Keratinocyte (primary cell): Measurements from ENCODE around the gene SMARCA2. TPM values are rescaled to one million over a fixed set of nuclear protein-coding genes. Genes with fewer than 3 reads are reported as not detected.

Source experiments
- DNase-seq: peaks from one replicate; pipeline ENCODE4 v3.0.0-alpha.2; 2011; ENCODE audit warnings: low read depth, missing footprints, low spot score
- FAIRE-seq: peaks from 2 replicates; lab custom pipeline; 2011; peaks lifted over from hg19 to GRCh38; lab: Jason Lieb, UNC
- H2AFZ ChIP-seq: 2 replicates; pipeline ENCODE4 v1.6.0; 2012; ENCODE audit warnings: low read length, control low read depth, inconsistent platforms; ENCODE audit not compliant: control insufficient read depth
- H3K27ac ChIP-seq: 2 replicates; pipeline ENCODE4 v1.5.1; 2011; ENCODE audit warnings: low read length; ENCODE audit not compliant: control insufficient read depth, insufficient read depth
- H3K27me3 ChIP-seq: 3 replicates; pipeline ENCODE4 v1.6.0; 2011; ENCODE audit warnings: low read length; ENCODE audit not compliant: control insufficient read depth, insufficient read depth; ENCODE audit errors: extremely low read depth
- H3K36me3 ChIP-seq, 2 experiments: 2 replicates in 1 of 2; 3 replicates in 1 of 2; pipeline ENCODE4 v1.5.1; 2011; ENCODE audit warnings: low read length in 2 of 2, mild to moderate bottlenecking in 1 of 2; ENCODE audit not compliant: control insufficient read depth in 2 of 2, insufficient read depth in 2 of 2; ENCODE audit errors: extremely low read depth in 1 of 2
- H3K4me1 ChIP-seq: 3 replicates; pipeline ENCODE4 v1.5.1; 2011; ENCODE audit warnings: low read length; ENCODE audit not compliant: control insufficient read depth, insufficient read depth; ENCODE audit errors: extremely low read depth
- H3K4me2 ChIP-seq: 3 replicates; pipeline ENCODE4 v1.6.0; 2011; ENCODE audit warnings: low read depth, low read length; ENCODE audit not compliant: control insufficient read depth, insufficient read depth; ENCODE audit errors: extremely low read depth
- H3K4me3 ChIP-seq, 3 experiments: fragments of 200-600 bp in 1 of 3; sonication (generic) in 1 of 3; 2 replicates in 2 of 3; 3 replicates in 1 of 3; pipeline ENCODE4 v1.5.1; 2011 to 2016; ENCODE audit warnings: low read length in 3 of 3, mild to moderate bottlenecking in 3 of 3, control low read depth in 2 of 3, inconsistent platforms in 1 of 3, low read depth in 1 of 3, mixed read lengths in 1 of 3, mixed run types in 1 of 3, moderate library complexity in 1 of 3; ENCODE audit not compliant: control insufficient read depth in 2 of 3, insufficient read depth in 2 of 3; ENCODE audit errors: extremely low read depth in 1 of 3
- H3K79me2 ChIP-seq: 2 replicates; pipeline ENCODE4 v1.6.0; 2012; ENCODE audit warnings: low read length; ENCODE audit not compliant: control insufficient read depth, insufficient read depth
- H3K9ac ChIP-seq: 3 replicates; pipeline ENCODE4 v1.6.0; 2011; ENCODE audit warnings: low read length; ENCODE audit not compliant: control insufficient read depth, insufficient read depth; ENCODE audit errors: extremely low read depth
- H3K9me1 ChIP-seq: 3 replicates; pipeline ENCODE4 v1.6.0; 2011; ENCODE audit warnings: low read length; ENCODE audit not compliant: control insufficient read depth, insufficient read depth; ENCODE audit errors: extremely low read depth
- H3K9me3 ChIP-seq: 2 replicates; pipeline ENCODE4 v1.5.1; 2012; ENCODE audit warnings: low read depth, low read length; ENCODE audit not compliant: control insufficient read depth
- H4K20me1 ChIP-seq: 3 replicates; pipeline ENCODE4 v1.6.0; 2011; ENCODE audit warnings: low read length; ENCODE audit not compliant: control insufficient read depth, insufficient read depth; ENCODE audit errors: extremely low read depth
- CTCF ChIP-seq, 3 experiments: IDR thresholded peaks in 1 of 3; conservative IDR thresholded peaks in 1 of 3; optimal IDR thresholded peaks in 1 of 3; 2 replicates in 2 of 3; 3 replicates in 1 of 3; pipeline versions ENCODE3 to v1.5.1; 2011; ENCODE audit warnings: low read length in 3 of 3, mild to moderate bottlenecking in 3 of 3, moderate library complexity in 2 of 3, control low read depth in 1 of 3, inconsistent platforms in 1 of 3; ENCODE audit not compliant: insufficient read depth in 2 of 3; ENCODE audit errors: extremely low read depth in 1 of 3
- EZH2 ChIP-seq: IDR thresholded peaks from one replicate; pipeline ENCODE4 v1.6.1; 2012; ENCODE audit warnings: inconsistent platforms, mild to moderate bottlenecking, low read length, moderate library complexity
- dilution Hi-C: fragments of 300-500 bp; cut with MboI; formaldehyde crosslinking; loops from one replicate; pipeline ENCODE4 v1.7.0; 2020; ENCODE audit warnings: low sequenced_read_pairs; ENCODE audit not compliant: extremely low pct_ligation_motif_present
- polyA plus RNA-seq, 5 experiments: library from polyadenylated mRNA; depleted of rRNA in 3 of 5; stranded (reverse) in 3 of 5; stranded (forward) in 1 of 5; unstranded in 1 of 5; fragments of >200 nt; gene quantifications; 1 replicate in 1 of 5; 2 replicates in 3 of 5; 3 replicates in 1 of 5; pipeline versions ENCODE4 v1.2.1 to v1.2.3, GENCODE V29; 2011 to 2012; ENCODE audit warnings: missing spikeins in 2 of 5, low read depth in 1 of 5, low replicate concordance in 1 of 5

Gene SMARCA2
- polyA plus RNA-seq, 1 donor (not counting 4 experiments of a cell fraction or from before 2014, with no cell fraction given), result 39.0 TPM

- Histone ChIP-seq H3K4me2 (no peak overlapping the region), H3K27me3 (no peaks in the 10 kb centered on the region), H3K4me3 (no peak overlapping the region), H2AFZ (no peak overlapping the region), H3K4me1 (peaks cover 7% of the 10 kb centered on the region), H3K9ac (no peak overlapping the region), H3K36me3 (no peaks in the 10 kb centered on the region), H3K79me2 (no peaks in the 10 kb centered on the region), H4K20me1 (no peaks in the 10 kb centered on the region), H3K9me1 (no peaks in the 10 kb centered on the region), H3K27ac (no peak overlapping the region), H3K9me3 (no peaks in the 10 kb centered on the region)
- no peak for TF ChIP-seq EZH2
- TF ChIP-seq CTCF (optimal IDR thresholded peaks at IDR 0.05 in 1 of 3, IDR thresholded peaks at IDR 0.05 in 1 of 3, conservative IDR thresholded peaks at IDR 0.05 in 1 of 3; ENCODE audit: extremely low read depth in 1 of 3, insufficient read depth in 2 of 3, low read length in 3 of 3), result no peak
- dilution Hi-C loops, result no loop called here
- no peak for FAIRE-seq
- DNase-seq, result no peak
Observed at GRCh38 chr9:1980387-1980786, 34.8 kb upstream of the SMARCA2 start.

- Histone ChIP-seq H3K4me3 (no peak overlapping the region), H3K9me1 (no peaks in the 10 kb centered on the region), H3K27me3 (no peaks in the 10 kb centered on the region), H3K36me3 (no peaks in the 10 kb centered on the region), H3K9ac (no peak overlapping the region), H4K20me1 (no peaks in the 10 kb centered on the region), H3K9me3 (no peaks in the 10 kb centered on the region), H3K4me1 (peaks cover 7% of the 10 kb centered on the region), H2AFZ (no peak overlapping the region), H3K27ac (no peak overlapping the region), H3K79me2 (no peaks in the 10 kb centered on the region), H3K4me2 (no peak overlapping the region)
- TF ChIP-seq CTCF (optimal IDR thresholded peaks at IDR 0.05 in 1 of 3, IDR thresholded peaks at IDR 0.05 in 1 of 3, conservative IDR thresholded peaks at IDR 0.05 in 1 of 3; ENCODE audit: extremely low read depth in 1 of 3, insufficient read depth in 2 of 3, low read length in 3 of 3) (no peak), EZH2 (no peak)
- no peak for DNase-seq
- dilution Hi-C loops, result no loop called here
- no peak for FAIRE-seq
Observed at GRCh38 chr9:1982074-1982473, 33.1 kb upstream of the SMARCA2 start.
